Endothelial cell (in vitro differentiated cells): ENCODE results near the gene MAGI2. TPM values are rescaled to one million over a fixed set of nuclear protein-coding genes. Genes with fewer than 3 reads are reported as not detected.

Source experiments
- DNase-seq: peaks from one replicate; pipeline ENCODE4 v3.0.0; 2021; ENCODE audit warnings: low spot score
- H3K27ac Mint-ChIP-seq: one replicate; pipeline ENCODE4 v1.8.0; 2021; ENCODE audit warnings: mixed read lengths, inconsistent platforms; ENCODE audit not compliant: unreplicated experiment
- H3K27me3 Mint-ChIP-seq: one replicate; pipeline ENCODE4 v1.8.0; 2021; ENCODE audit warnings: mild to moderate bottlenecking, moderate library complexity, mixed read lengths, inconsistent platforms; ENCODE audit not compliant: unreplicated experiment
- H3K36me3 Mint-ChIP-seq: one replicate; pipeline ENCODE4 v1.8.0; 2021; ENCODE audit warnings: mild to moderate bottlenecking, low read depth, mixed read lengths, inconsistent platforms; ENCODE audit not compliant: unreplicated experiment
- H3K4me1 Mint-ChIP-seq: one replicate; pipeline ENCODE4 v1.8.0; 2021; ENCODE audit warnings: mild to moderate bottlenecking, mixed read lengths, inconsistent platforms; ENCODE audit not compliant: unreplicated experiment
- H3K4me3 Mint-ChIP-seq: one replicate; pipeline ENCODE4 v1.8.0; 2021; ENCODE audit warnings: mild to moderate bottlenecking, mixed read lengths, inconsistent platforms; ENCODE audit not compliant: unreplicated experiment
- H3K9me3 Mint-ChIP-seq: one replicate; pipeline ENCODE4 v1.8.0; 2021; ENCODE audit warnings: mixed read lengths, inconsistent platforms; ENCODE audit not compliant: unreplicated experiment
- total RNA-seq: library from RNA; stranded (reverse); fragmentation: NEBNext Ultra II Directional; extraction: Animal tissue kit (Norgen Biotek cat#: 25700); gene quantifications from one replicate; pipeline ENCODE4 v1.2.1, GENCODE V29; 2021; ENCODE audit not compliant: unreplicated experiment
- TF ChIP-seq, protein P1 (sequence below): fragments of 200-600 bp; sonication (generic); IDR thresholded peaks from one replicate; pipeline ENCODE4 v1.5.0; 2021; ENCODE audit warnings: antibody characterized with exemption; ENCODE audit not compliant: unreplicated experiment

MAGI2 gene
- total RNA-seq, 1 donor from 2014 or later = 6.3 TPM

DNA sequence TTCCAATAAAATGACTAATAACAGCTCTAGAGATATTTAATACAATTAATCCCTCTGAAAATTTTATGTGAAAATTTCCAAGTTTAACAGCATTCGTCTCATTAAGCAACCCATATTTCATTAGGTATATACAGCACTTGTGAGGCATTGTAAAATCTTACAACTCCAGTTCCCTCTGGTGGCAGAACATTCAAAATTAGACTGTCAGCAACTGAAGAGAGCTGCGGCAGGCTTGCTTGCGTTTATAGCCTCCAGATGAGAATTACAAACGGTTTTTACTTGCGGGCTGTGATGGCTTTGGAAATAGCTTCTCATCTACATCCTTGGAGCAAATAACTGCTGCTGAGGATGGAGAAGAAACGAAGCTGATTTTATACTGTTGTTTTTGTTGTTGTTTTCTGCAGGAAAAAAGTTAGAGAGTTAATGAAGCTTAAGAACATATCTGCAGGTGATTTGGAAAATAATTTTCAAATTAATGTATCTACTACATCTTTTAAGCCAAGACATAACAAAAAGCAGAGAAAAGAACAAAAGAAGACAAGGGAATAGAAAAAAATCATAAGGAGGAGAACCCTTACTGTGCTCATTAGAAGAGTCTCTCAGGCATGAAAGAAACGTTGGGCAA, 171.3 kb downstream of the MAGI2 start:
- H3K36me3 Mint-ChIP-seq = no peaks in the 10 kb centered on the region
- H3K4me3 Mint-ChIP-seq = no peak overlapping the region
- DNase-seq = no peak

DNA sequence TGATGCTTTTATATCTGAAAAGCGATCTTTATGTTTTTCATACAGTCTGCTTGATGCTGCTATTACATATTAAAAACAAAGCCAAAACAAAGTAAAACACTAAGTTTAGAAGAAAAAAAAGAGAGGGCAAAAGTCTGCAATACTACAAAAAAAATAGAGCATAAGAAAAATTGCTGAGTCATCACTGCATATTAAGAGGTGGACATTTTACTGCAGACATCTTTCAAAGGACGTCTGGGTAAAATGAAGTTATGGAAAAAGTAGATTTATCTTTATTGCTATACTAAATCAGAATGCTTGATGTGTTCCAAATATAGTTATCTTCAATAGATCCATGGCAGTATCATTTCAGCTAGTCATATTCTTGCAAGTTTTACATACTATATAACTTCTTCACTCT, 172.0 kb downstream of the MAGI2 start:
- DNase-seq = no peak
- TF ChIP-seq, protein P1, sequence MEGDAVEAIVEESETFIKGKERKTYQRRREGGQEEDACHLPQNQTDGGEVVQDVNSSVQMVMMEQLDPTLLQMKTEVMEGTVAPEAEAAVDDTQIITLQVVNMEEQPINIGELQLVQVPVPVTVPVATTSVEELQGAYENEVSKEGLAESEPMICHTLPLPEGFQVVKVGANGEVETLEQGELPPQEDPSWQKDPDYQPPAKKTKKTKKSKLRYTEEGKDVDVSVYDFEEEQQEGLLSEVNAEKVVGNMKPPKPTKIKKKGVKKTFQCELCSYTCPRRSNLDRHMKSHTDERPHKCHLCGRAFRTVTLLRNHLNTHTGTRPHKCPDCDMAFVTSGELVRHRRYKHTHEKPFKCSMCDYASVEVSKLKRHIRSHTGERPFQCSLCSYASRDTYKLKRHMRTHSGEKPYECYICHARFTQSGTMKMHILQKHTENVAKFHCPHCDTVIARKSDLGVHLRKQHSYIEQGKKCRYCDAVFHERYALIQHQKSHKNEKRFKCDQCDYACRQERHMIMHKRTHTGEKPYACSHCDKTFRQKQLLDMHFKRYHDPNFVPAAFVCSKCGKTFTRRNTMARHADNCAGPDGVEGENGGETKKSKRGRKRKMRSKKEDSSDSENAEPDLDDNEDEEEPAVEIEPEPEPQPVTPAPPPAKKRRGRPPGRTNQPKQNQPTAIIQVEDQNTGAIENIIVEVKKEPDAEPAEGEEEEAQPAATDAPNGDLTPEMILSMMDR = no peak
- peaks cover 4% of the 10 kb centered on the region for H3K27me3 Mint-ChIP-seq
- no peaks in the 10 kb centered on the region for H3K9me3 Mint-ChIP-seq
- no peaks in the 10 kb centered on the region for H3K36me3 Mint-ChIP-seq
- H3K27ac Mint-ChIP-seq = no peak overlapping the region
- H3K4me1 Mint-ChIP-seq = peaks cover 8% of the 10 kb centered on the region
- no peak overlapping the region for H3K4me3 Mint-ChIP-seq

More for the DNA sequence above, 171.3 kb downstream of the MAGI2 start:
- no peaks in the 10 kb centered on the region for H3K9me3 Mint-ChIP-seq
- TF ChIP-seq, protein P1 = no peak
- H3K27ac Mint-ChIP-seq = no peak overlapping the region
- H3K27me3 Mint-ChIP-seq = peaks cover 4% of the 10 kb centered on the region
- peaks cover 8% of the 10 kb centered on the region for H3K4me1 Mint-ChIP-seq

DNA sequence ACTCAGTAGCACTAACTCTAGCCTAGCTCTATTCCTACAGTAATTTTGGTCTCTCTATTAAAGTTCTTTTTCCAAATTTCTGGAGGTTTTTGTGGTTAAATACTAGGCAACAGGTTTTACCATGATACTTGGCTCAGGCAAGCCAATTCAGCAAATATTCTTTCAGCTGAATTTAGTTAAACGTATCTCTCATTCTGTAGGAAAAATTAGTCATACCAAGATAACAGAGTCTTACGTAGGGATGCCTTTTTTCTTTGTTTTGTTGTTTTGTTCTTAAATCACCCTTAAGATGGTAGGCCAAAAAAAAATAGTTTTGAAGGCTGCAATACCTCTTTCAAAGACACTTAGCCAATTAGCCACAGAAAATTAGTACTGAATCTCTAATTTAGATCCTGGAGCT, 180.5 kb downstream of the MAGI2 start:
- Mint-ChIP-seq H3K36me3 (no peaks in the 10 kb centered on the region), H3K9me3 (no peaks in the 10 kb centered on the region), H3K4me3 (no peak overlapping the region), H3K4me1 (peaks cover 13% of the 10 kb centered on the region), H3K27ac (no peak overlapping the region), H3K27me3 (peaks cover under 1% of the 10 kb centered on the region)
- DNase-seq = no peak
- TF ChIP-seq, protein P1 = no peak

DNA sequence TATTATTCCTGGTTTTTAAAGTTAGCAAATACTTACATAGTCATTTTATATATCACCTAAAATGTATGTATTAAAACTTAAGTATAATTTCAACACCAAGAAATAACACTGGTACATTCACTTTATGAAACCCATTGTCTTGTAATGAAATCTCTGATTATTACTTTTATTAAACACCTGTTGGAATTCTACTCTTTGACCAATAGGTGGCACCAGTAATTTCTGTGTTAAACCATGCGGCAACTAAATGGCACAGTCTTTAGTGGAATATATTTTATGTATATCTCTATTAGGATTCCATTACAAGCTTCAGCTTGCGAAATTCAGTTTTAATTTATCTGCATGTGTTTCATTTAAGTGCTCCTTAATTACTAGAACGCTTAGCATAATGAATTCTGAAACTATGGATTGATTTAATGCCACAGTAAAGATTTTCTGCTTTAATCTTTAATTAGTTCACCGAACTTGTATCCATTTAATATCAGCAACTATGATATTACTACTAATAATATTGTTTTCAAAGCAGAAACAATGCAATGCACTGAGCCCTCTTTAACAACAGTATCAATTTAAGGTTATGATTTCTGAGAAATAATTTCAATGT, 181.3 kb downstream of the MAGI2 start:
- peaks cover 13% of the 10 kb centered on the region for H3K4me1 Mint-ChIP-seq
- no peak overlapping the region for H3K27ac Mint-ChIP-seq
- H3K36me3 Mint-ChIP-seq = no peaks in the 10 kb centered on the region
- TF ChIP-seq, protein P1 = peak; percentile 76
- H3K4me3 Mint-ChIP-seq = no peak overlapping the region
- H3K27me3 Mint-ChIP-seq = no peaks in the 10 kb centered on the region
- no peaks in the 10 kb centered on the region for H3K9me3 Mint-ChIP-seq
- no peak for DNase-seq

DNA sequence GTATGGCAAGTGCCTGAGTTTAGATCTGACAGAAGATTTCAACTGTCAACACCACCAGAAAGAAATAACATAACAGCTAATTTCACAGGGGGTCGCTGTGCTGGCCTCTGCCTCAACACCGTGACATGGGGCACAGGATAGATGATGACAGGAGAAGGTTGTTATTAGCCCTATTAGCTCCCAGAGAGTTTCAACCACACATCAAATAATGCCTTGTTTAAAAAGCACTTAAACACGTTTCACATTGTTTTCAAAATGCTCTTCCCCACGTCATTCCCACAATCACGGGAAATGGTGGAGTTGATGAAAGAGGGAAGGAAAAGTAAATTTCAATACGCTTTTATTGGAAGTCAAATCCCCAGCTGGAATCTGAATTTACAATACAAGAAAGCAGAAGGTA, 184.7 kb downstream of the MAGI2 start:
- no peak for DNase-seq
- Mint-ChIP-seq H3K9me3 (no peaks in the 10 kb centered on the region), H3K4me3 (no peak overlapping the region), H3K27me3 (peaks cover 2% of the 10 kb centered on the region), H3K27ac (no peak overlapping the region), H3K36me3 (no peaks in the 10 kb centered on the region), H3K4me1 (peaks cover 13% of the 10 kb centered on the region)
- TF ChIP-seq, protein P1 = no peak
